PFSK-1 (cell line): ENCODE data around the gene SYT11.

ENCODE experiments used
- FOXP2 ChIP-seq: optimal IDR thresholded peaks from 2 replicates; pipeline ENCODE3; 2011; ENCODE audit warnings: borderline replicate concordance, control low read depth, inconsistent platforms; ENCODE audit not compliant: insufficient read depth; ENCODE audit errors: extremely low read length, extremely low read depth
- POLR2AphosphoS5 ChIP-seq: IDR thresholded peaks from 2 replicates; pipeline ENCODE4 v1.6.1; 2012; ENCODE audit warnings: low read depth, mild to moderate bottlenecking, control low read depth, low read length, moderate library complexity
- SIN3A ChIP-seq: IDR thresholded peaks from 2 replicates; pipeline ENCODE4 v1.6.1; 2012; ENCODE audit warnings: mild to moderate bottlenecking, low read length, moderate library complexity, borderline replicate concordance; ENCODE audit not compliant: insufficient read depth
- TF ChIP-seq, protein P1 (sequence below), 2 experiments: IDR thresholded peaks; 2 replicates each; pipeline versions ENCODE4 v1.6.1 to v1.8.0; 2011 to 2012; ENCODE audit warnings: low read depth in 2 of 2, low read length in 2 of 2, control low read depth in 1 of 2, inconsistent platforms in 1 of 2, mild to moderate bottlenecking in 1 of 2, moderate library complexity in 1 of 2; ENCODE audit not compliant: insufficient read depth in 1 of 2

DNA sequence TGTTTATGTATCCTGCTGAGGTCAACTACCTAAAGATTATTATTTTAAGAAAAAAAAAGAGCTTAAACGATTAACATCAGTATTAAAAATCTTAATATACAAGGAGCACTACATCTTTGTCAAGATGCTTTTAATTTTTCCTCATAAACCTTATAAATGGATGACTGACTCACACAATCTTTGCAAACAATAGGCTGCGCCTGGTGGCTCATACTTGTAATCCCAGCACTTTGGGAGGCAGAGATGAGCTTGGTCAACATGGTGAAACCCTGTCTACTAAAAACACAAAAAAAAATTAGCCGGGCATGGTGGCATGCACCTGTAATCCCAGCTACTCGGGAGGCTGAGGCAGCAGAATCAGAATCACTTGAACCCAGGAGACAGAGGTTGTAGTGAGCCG is 73.1 kb downstream of the SYT11 start:
- TF ChIP-seq POLR2AphosphoS5 (no peak), FOXP2 (no peak), SIN3A (no peak)
- TF ChIP-seq, protein P1, sequence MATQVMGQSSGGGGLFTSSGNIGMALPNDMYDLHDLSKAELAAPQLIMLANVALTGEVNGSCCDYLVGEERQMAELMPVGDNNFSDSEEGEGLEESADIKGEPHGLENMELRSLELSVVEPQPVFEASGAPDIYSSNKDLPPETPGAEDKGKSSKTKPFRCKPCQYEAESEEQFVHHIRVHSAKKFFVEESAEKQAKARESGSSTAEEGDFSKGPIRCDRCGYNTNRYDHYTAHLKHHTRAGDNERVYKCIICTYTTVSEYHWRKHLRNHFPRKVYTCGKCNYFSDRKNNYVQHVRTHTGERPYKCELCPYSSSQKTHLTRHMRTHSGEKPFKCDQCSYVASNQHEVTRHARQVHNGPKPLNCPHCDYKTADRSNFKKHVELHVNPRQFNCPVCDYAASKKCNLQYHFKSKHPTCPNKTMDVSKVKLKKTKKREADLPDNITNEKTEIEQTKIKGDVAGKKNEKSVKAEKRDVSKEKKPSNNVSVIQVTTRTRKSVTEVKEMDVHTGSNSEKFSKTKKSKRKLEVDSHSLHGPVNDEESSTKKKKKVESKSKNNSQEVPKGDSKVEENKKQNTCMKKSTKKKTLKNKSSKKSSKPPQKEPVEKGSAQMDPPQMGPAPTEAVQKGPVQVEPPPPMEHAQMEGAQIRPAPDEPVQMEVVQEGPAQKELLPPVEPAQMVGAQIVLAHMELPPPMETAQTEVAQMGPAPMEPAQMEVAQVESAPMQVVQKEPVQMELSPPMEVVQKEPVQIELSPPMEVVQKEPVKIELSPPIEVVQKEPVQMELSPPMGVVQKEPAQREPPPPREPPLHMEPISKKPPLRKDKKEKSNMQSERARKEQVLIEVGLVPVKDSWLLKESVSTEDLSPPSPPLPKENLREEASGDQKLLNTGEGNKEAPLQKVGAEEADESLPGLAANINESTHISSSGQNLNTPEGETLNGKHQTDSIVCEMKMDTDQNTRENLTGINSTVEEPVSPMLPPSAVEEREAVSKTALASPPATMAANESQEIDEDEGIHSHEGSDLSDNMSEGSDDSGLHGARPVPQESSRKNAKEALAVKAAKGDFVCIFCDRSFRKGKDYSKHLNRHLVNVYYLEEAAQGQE (IDR thresholded peaks at IDR 0.05; ENCODE audit: insufficient read depth in 1 of 2, low read depth in 2 of 2, low read length in 2 of 2), result no peak
